GM12878 (cell line): ENCODE measurements around the gene GGCT. TPM values are rescaled to one million over a fixed set of nuclear protein-coding genes. Genes with fewer than 3 reads are reported as not detected.

Experiments
- ATAC-seq: fragments of 200-7000 bp; cut with Tn5 transposase; 3 replicates; pipeline ENCODE4 v1.9.1; 2020; ENCODE audit warnings: mild to moderate bottlenecking, moderate library complexity
- BruUV-seq: library from RNA; stranded (reverse); fragments of 400-500 nt; replicated peaks from 2 replicates; lab custom pipeline; 2021; lab: Mats Ljungman, UMichigan
- CTCF ChIA-PET: fragments of 300-600 bp; sonication (Branson Sonifier 250); formaldehyde crosslinking; extraction: SDS; loops from one replicate; lab custom pipeline; 2021; ENCODE audit warnings: inconsistent platforms; lab: Yijun Ruan, JAX
- POLR2A ChIA-PET: fragments of 350-600 bp; formaldehyde crosslinking; extraction: SDS; loops from one replicate; lab custom pipeline; 2021; ENCODE audit warnings: inconsistent platforms; lab: Charles Lee
- RAD21 ChIA-PET: fragments of 300-600 bp; sonication (Branson Sonifier 250); formaldehyde crosslinking; loops from one replicate; lab custom pipeline; 2023; ENCODE audit warnings: antibody characterized with exemption; ENCODE audit not compliant: unreplicated experiment; lab: Charles Lee
- SMC1A ChIA-PET: fragments of 300-600 bp; sonication (Branson Sonifier 250); formaldehyde crosslinking; loops from one replicate; lab custom pipeline; 2023; ENCODE audit not compliant: unreplicated experiment, uncharacterized antibody; lab: Charles Lee
- DNase-seq: peaks from one replicate; pipeline ENCODE4 v3.0.0-alpha.2; 2011; ENCODE audit warnings: low read depth, low spot score
- FAIRE-seq: peaks from 3 replicates; lab custom pipeline; 2011; peaks lifted over from hg19 to GRCh38; lab: Jason Lieb, UNC
- H2AFZ ChIP-seq: 2 replicates; pipeline ENCODE4 v1.6.0; 2011; ENCODE audit warnings: low read depth, low read length, control low read depth; ENCODE audit not compliant: control insufficient read depth
- H3K27ac ChIP-seq: 2 replicates; pipeline ENCODE4 v1.5.1; 2011; ENCODE audit warnings: control low read depth; ENCODE audit not compliant: control insufficient read depth, insufficient read depth
- H3K27me3 ChIP-seq, 2 experiments: replicated peaks in 1 of 2; 2 replicates each; pipeline versions ENCODE4 v1.6.0 to v1.6.1; 2011; ENCODE audit warnings: low read length in 1 of 2; ENCODE audit not compliant: control insufficient read depth in 2 of 2, insufficient read depth in 2 of 2
- H3K36me3 ChIP-seq, 2 experiments: 2 replicates each; pipeline ENCODE4 v1.5.1; 2011; ENCODE audit warnings: low read length in 1 of 2; ENCODE audit not compliant: control insufficient read depth in 2 of 2, insufficient read depth in 2 of 2
- H3K4me1 ChIP-seq: 2 replicates; pipeline ENCODE4 v1.6.1; 2011; ENCODE audit warnings: mild to moderate bottlenecking, low read length, moderate library complexity, mixed read lengths; ENCODE audit not compliant: control insufficient read depth, insufficient read depth
- H3K4me2 ChIP-seq: 2 replicates; pipeline ENCODE4 v1.6.0; 2011; ENCODE audit warnings: control low read depth; ENCODE audit not compliant: control insufficient read depth, insufficient read depth
- H3K4me3 ChIP-seq: fragments of 200-600 bp; sonication (generic); 2 replicates; pipeline ENCODE4 v1.5.1; 2016
- H3K79me2 ChIP-seq: 2 replicates; pipeline ENCODE4 v1.6.0; 2011; ENCODE audit warnings: low read length; ENCODE audit not compliant: control insufficient read depth, insufficient read depth
- H3K9ac ChIP-seq: 2 replicates; pipeline ENCODE4 v1.8.0; 2011; ENCODE audit warnings: low read length, control low read depth, mixed read lengths; ENCODE audit not compliant: control insufficient read depth, insufficient read depth
- H3K9me3 ChIP-seq: replicated peaks from 3 replicates; pipeline ENCODE4 v1.5.1; 2011; ENCODE audit warnings: mild to moderate bottlenecking, low read length; ENCODE audit not compliant: control insufficient read depth, insufficient read depth
- H4K20me1 ChIP-seq: 2 replicates; pipeline ENCODE4 v1.6.0; 2011; ENCODE audit not compliant: control insufficient read depth, insufficient read depth
- BRCA1 ChIP-seq: IDR thresholded peaks from 2 replicates; pipeline ENCODE4 v1.6.1; 2011; ENCODE audit warnings: low read depth, low read length, improper control_type of control experiment
- CEBPZ ChIP-seq: fragments of 150-350 bp; IDR thresholded peaks from 2 replicates; pipeline ENCODE4 v1.6.1; 2016; ENCODE audit warnings: low read depth, low read length
- EP300 ChIP-seq, 2 experiments: fragments of 150-350 bp in 1 of 2; IDR thresholded peaks; 2 replicates each; pipeline ENCODE4 v1.6.1; 2011 to 2012; ENCODE audit warnings: low read depth in 2 of 2, low read length in 2 of 2, borderline replicate concordance in 1 of 2, improper control_type of control experiment in 1 of 2, inconsistent platforms in 1 of 2; ENCODE audit not compliant: control insufficient read depth in 1 of 2
- GATAD2B ChIP-seq: fragments of 450-650 bp; conservative IDR thresholded peaks from 2 replicates; pipeline ENCODE4 v1.6.1; 2017; ENCODE audit warnings: low read depth, mild to moderate bottlenecking, moderate library complexity
- IKZF2 ChIP-seq, 2 experiments: fragments of 450-650 bp; IDR thresholded peaks; 2 replicates each; pipeline ENCODE4 v1.6.1; 2017; ENCODE audit warnings: mild to moderate bottlenecking in 2 of 2, moderate library complexity in 2 of 2
- MLLT1 ChIP-seq: fragments of 450-650 bp; IDR thresholded peaks from 2 replicates; pipeline ENCODE4 v1.6.1; 2016; ENCODE audit warnings: mild to moderate bottlenecking
- MXI1 ChIP-seq: fragments of 150-350 bp; IDR thresholded peaks from 2 replicates; pipeline ENCODE4 v1.6.1; 2011; ENCODE audit warnings: low read depth, mild to moderate bottlenecking, inconsistent platforms, low read length, improper control_type of control experiment
- PBX3 ChIP-seq: IDR thresholded peaks from 2 replicates; pipeline ENCODE4 v1.6.1; 2011; ENCODE audit warnings: mild to moderate bottlenecking, low read depth, low read length, moderate library complexity; ENCODE audit not compliant: insufficient replicate concordance
- RFX5 ChIP-seq: IDR thresholded peaks from 2 replicates; pipeline ENCODE4 v1.6.1; 2011; ENCODE audit warnings: low read depth, low read length, improper control_type of control experiment
- SKIL ChIP-seq: fragments of 450-650 bp; IDR thresholded peaks from 2 replicates; pipeline ENCODE4 v1.6.1; 2017; ENCODE audit warnings: mild to moderate bottlenecking, low read depth, inconsistent platforms; ENCODE audit not compliant: poor library complexity, severe bottlenecking
- SMAD1 ChIP-seq: fragments of 450-650 bp; IDR thresholded peaks from 2 replicates; pipeline ENCODE4 v1.6.1; 2018; ENCODE audit warnings: mild to moderate bottlenecking, low read depth; ENCODE audit not compliant: partially characterized antibody
- SREBF1 ChIP-seq: IDR thresholded peaks from 2 replicates; pipeline ENCODE4 v1.6.1; 2012; ENCODE audit warnings: mild to moderate bottlenecking, low read length
- STAT1 ChIP-seq: fragments of 450-650 bp; conservative IDR thresholded peaks from 2 replicates; pipeline ENCODE4 v1.6.1; 2014; ENCODE audit warnings: antibody characterized with exemption, mild to moderate bottlenecking
- ZNF24 ChIP-seq: fragments of 450-650 bp; IDR thresholded peaks from 2 replicates; pipeline ENCODE4 v1.6.1; 2017; ENCODE audit warnings: antibody characterized with exemption, mild to moderate bottlenecking
- WGBS: methylation state at CpG from one replicate; pipeline ENCODE4 v1.1.6; 2016; ENCODE audit warnings: low lambda C conversion rate; ENCODE audit not compliant: insufficient replicate concordance, insufficient coverage; ENCODE audit errors: missing lambda C conversion rate; 5-methylcytosine and 5-hydroxymethylcytosine counted together
- in situ Hi-C: fragments of 300-500 bp; cut with MboI; formaldehyde crosslinking; loops from 9 replicates; pipeline ENCODE4 v1.14.3; 2018; ENCODE audit warnings: mixed read lengths
- intact Hi-C: fragments of 100-400 bp; cut with micrococcal nuclease; formaldehyde crosslinking; loops from one replicate; pipeline ENCODE4 v1.14.2; 2022; ENCODE audit not compliant: unreplicated experiment
- polyA plus RNA-seq, 11 experiments: library from polyadenylated mRNA; depleted of rRNA in 4 of 11; unstranded in 6 of 11; stranded (reverse) in 5 of 11; fragments of >200 nt; fragmentation: Nextera tagmentation in 4 of 11; fragmentation: Illumina TruSeq in 1 of 11; extraction: Ambion mirVana in 4 of 11; extraction: Trizol in 1 of 11; gene quantifications; 1 replicate in 1 of 11; 2 replicates in 10 of 11; pipeline versions ENCODE4 v1.2.1 to v1.2.3, GENCODE V29; 2011 to 2016; ENCODE audit warnings: inconsistent platforms in 2 of 11, missing spikeins in 2 of 11, low read depth in 1 of 11
- total RNA-seq, 4 experiments: library from RNA; depleted of rRNA in 3 of 4; stranded (reverse); fragments of >200 nt in 3 of 4; fragmentation: Illumina TruSeq in 1 of 4; extraction: Trizol in 1 of 4; gene quantifications; 2 replicates each; pipeline versions ENCODE4 v1.2.1 to v1.2.3, GENCODE V29; 2013 to 2021

GGCT gene
- total and polyA plus RNA-seq, 10 of the 15 experiments (the other 5 are each of a cell fraction or from before 2014, with no cell fraction given) = 57.0 to 215 (median 92.3) TPM

GRCh38 chr7:30472081-30472783, 32.4 kb downstream of the GGCT start:
- no peaks in the 10 kb centered on the region for H3K27me3 ChIP-seq
- peaks cover 19% of the 10 kb centered on the region for H3K79me2 ChIP-seq
- ChIA-PET RAD21 (no interaction called here), POLR2A (no interaction called here), SMC1A (interaction anchor here (0.7 to 1.4 kb wide), 2 partner anchors 12 to 25 kb away, joined by 3 to 4 read pairs; no protein-coding TSS in a partner anchor), CTCF (interaction anchor here (0.7 to 2.0 kb wide), 5 partner anchors 12 to 196 kb away, joined by 3 to 5 read pairs (median 3); no protein-coding TSS in a partner anchor)
- H4K20me1 ChIP-seq = no peaks in the 10 kb centered on the region
- TF ChIP-seq IKZF2 (IDR thresholded peaks at IDR 0.05) (no peak), CEBPZ (no peak), SREBF1 (no peak), SMAD1 (no peak), GATAD2B (no peak), EP300 (IDR thresholded peaks at IDR 0.05; ENCODE audit: borderline replicate concordance in 1 of 2, control insufficient read depth in 1 of 2, low read depth in 2 of 2, low read length in 2 of 2) (no peak), BRCA1 (no peak), STAT1 (no peak), RFX5 (no peak), MLLT1 (no peak), PBX3 (no peak), MXI1 (no peak), SKIL (no peak), ZNF24 (no peak)
- DNase-seq = no peak
- peaks cover 33% of the 10 kb centered on the region for H3K4me1 ChIP-seq
- intact Hi-C loops = no loop called here
- H2AFZ ChIP-seq = no peak overlapping the region
- in situ Hi-C loops = no loop called here
- no peak for FAIRE-seq
- H3K4me2 ChIP-seq = peak overlapping the region; percentile 5; the same call in 1 of the 2 replicates
- WGBS = 62% methylated on average over 4 of the region's 4 CpGs
- ATAC-seq = no peak
- H3K4me3 ChIP-seq = no peak overlapping the region
- no TSS peak for BruUV-seq
- H3K27ac ChIP-seq = no peak overlapping the region
- H3K36me3 ChIP-seq = 0 out of 4 replicates have a peak, but pooled peaks cover 0 to 6% of the 10 kb centered on the region in 2 experiments
- no peaks in the 10 kb centered on the region; the same call in 2 of the 3 replicates for H3K9me3 ChIP-seq
- H3K9ac ChIP-seq = no peak overlapping the region
